HL-60/S4 treated with phorbol 12-myristate 13-acetate at 8.2 ng/mL for 4 days and 3 days (cell line): Measurements from ENCODE around the gene SHROOM3.
"Not testable (repeated sequence)": the region's sequence is repeated elsewhere in the genome, so short reads cannot be mapped to it uniquely, and the experiment has no call there.

Experiments
- in situ Hi-C: fragments of 300-500 bp; cut with MboI; formaldehyde crosslinking; loops from 2 replicates; pipeline ENCODE4 v1.15.0; 2022; ENCODE audit warnings: low sequenced_read_pairs

Gene SHROOM3

DNA sequence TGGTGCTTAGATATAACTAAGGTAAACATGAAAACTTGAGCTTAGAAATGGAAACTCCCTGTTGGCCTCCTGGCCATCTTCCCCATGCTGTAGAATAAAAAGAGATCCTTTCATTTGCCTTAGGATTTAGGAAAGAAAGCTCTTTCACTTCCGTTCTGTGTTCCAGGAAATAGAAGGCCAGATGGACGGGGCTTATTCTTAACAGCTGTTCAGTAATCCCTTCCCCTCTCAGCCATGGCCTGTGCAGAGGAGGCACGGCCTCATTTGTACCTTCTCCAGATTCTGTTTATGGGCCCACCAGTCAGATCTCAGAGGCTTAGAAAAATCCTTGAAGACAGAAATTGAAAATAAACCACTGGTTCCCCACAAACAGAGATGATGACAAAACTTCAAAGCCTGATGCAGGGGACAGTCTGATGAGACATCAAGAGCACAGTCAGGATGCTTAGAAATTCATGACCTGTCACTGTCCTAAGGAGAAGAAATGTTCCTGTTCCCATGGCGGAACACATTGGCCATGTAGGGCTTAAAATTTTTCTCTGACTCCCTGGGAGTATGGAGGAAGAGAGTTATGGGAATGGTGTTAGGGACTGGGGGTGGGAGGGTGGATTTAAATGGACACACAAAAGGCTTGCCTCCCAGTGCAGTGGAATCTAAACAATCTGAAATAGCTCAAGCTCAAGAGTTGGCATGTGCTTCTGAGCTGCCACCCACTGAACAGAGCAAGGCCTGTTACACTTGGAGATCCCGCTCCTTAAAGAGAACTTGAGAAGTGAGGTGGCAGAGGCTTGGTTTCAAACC is 274.1 kb downstream of the SHROOM3 start:
- in situ Hi-C loops: no loop called here

DNA sequence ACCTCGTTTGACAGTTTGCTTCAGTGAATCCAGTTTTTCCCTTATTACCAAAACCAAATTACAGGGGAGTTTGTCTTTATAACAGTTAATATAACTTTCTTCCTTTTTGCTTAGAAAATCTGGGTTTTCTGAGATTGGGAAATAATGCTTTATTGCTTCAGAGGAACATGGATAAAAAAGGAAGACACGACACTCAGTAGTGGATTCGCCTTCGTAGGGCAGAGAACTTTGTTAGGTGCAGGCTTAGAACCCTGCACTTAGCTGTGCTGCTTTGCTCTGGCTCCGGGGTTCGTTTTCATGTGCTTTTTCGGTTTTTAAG is 274.7 kb downstream of the SHROOM3 start:
- in situ Hi-C loops: no loop called here

DNA sequence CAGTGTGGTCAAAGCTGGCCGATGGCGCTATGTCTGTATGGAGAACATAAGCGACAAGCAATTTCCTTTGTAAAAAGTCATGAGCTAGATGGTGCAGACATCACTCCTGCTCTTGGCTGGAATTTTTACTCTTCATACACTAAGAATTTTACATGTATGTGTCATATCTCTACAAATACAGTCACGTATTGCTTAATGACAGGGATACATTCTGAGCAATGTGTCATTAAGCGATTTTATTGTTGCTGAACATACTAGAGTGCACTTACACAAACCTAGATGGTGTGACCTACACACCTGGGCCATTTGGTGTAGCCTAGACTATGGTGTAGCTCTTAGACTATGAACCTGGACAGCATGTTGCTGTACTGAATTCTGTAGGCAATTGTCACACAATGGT is 277.5 kb downstream of the SHROOM3 start:
- in situ Hi-C loops: no loop called here

DNA sequence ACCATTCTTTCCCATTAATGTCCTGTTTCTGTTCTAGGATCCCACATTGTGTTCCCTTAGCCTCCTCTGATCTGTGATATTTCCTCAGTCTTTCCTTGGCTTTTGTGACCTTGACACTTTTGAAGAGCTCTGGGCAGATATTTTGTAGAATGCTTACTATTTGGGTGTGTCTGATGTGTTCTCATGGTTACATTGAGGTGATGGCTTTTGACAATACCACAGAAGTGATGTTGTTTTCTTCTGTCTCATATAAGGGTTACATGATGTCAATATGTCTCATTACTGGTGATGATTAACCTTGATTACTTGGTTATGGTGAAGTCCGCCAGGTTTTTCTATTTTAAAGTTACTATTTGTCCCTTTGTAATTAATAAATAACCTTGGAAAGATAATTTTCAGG is 279.2 kb downstream of the SHROOM3 start:
- in situ Hi-C loops: no loop called here

DNA sequence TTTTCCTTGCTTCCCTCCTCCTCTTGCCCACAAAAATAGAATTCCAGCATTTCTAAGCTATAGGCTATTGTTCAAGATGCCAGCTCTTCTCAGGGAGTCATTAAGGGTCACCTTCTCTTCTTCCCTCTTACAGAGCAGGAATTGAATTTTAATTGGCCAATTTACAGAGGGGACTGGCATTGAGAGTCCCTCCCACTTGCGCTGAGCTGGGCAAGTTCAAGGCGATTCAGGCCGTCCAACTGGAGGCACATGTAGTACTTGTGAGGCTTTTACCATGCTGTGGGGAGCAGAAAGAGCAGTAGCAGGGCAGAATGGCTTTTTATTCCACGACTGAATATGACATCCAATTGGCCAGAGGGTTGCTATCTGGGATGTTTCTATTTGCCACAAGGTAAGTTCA is 281.0 kb downstream of the SHROOM3 start:
- in situ Hi-C loops: no loop called here

DNA sequence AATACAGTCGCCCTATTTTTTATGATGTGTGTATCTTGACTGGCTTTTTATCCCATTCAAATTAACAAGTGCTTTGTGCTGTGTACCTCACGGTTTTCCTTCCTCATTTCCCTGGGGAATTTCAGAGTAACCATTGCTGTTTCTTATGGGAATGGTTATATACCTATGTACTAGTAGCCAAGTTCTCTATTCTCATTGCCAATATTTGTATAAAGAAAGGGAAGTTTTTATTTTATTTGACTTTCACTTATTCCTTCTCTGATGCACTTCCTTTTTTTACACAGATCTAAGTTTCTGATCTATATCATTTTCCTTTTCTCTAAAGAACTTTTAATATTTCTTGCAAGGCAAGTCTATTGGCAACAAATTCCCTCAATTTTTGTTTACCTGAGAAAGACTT is 281.6 kb downstream of the SHROOM3 start:
- in situ Hi-C loops: no loop called here

DNA sequence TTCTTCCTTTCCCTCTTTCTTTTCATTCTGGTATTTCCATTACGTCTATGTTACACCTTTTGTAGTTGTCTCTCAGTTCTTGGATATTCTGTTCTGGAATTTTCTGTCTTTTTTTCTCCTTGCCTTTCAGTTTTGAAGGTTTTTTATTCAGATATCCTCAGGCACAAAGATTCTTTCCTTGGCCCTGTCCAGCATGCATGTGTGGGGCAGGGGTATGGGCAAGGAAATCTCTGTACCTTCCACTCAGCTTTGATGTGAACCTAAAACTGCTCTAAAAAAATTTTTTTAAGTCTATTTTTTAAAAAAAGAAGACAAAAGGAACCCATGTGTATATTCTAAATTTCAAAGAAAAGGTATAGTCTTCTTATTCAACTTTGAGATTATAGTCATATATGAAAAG is 282.4 kb downstream of the SHROOM3 start:
- in situ Hi-C loops: no loop called here

DNA sequence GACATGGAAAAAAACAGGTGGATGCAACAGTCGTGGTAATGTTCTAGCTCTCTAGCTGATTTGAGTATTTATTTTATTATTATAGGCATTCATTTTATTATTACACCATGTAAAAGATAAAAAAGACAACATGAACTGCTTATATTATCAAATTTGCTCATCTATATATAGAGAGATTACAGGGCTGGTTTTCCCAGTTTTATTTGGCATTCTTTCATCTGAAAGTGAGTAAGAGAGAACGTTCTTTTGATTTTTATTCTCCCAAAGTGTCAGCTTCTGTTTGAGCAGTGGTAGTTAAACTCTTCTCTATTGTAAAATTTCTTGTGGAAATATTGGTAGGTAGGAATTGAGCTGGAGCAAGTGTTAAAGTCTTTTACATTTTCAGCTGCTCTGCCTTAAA is 283.0 kb downstream of the SHROOM3 start:
- in situ Hi-C loops: no loop called here

DNA sequence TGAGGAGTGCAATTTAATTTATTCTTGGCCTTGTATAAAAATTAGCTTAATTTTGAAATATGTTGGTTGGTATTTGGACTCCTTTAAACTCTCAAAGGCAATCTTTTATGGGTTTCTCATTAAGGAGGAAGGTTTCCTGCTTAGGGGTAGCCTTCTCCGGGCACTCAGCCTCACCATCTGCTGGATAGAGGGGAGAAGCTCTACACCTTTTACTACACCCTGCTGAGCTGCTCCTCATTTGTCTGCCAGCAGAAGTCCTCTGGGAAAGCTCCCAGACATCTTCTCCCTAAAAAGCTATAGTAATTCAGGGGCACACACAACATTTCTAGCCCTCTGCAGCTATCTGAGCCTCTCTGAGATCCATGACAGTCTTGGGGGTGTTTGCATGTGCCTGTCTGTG is 283.8 kb downstream of the SHROOM3 start:
- in situ Hi-C loops: no loop called here

DNA sequence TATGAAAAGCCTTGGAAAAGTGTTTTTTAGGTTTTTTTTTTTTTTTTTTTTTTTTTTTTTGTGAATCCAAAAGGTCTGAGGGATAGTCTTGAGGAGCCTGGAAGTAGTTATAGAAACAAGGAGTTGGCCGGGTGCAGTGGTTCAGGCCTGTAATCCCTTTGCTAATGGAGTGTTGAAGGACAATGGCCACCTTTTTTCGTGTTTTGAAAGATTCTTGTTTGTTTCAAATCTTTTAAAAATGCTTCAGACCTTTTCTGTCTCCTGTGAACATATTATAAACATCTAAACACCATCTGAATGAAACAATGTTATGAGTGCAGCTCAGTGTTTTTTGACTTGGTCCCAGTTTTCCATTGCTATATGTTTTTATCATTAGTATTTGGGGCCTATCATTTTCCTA is 285.1 kb downstream of the SHROOM3 start:
- in situ Hi-C loops: no loop called here

DNA sequence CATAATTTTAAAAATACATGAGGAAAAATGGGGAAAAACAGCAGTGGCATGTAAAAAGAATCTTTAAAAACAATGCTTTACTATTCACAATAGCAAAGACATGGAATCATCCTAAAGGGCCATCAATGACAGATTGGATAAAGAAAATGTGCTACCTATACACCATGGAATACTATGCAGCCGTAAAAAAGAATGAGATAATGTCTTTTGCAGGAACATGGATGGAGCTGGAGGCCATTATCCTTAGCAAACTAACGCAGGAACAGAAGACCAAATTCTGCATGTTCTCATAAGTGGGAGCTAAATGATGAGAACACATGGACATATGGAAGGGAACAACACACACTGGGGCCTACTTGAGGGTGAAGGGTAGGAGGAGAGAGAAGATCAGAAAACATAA is 287.1 kb downstream of the SHROOM3 start:
- in situ Hi-C loops: not testable (repeated sequence)

DNA sequence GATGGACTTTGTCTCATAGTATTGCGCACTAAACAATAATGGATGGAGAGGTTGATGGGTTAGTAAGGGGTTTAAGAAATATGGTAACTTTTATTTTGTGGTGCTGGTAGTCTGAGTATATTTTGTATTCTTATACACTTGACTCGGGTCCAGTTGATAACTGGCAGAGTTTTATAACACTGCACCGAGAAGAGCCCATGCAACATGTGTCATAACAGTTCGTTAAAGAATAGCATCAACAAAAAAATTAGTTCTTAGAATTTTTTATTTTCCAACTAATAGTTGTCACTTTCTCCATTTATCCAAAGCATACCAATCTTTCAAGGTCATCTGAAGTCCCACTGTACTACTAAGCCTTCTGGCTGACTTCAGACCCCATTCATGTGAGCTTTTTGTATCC is 287.8 kb downstream of the SHROOM3 start:
- in situ Hi-C loops: no loop called here

DNA sequence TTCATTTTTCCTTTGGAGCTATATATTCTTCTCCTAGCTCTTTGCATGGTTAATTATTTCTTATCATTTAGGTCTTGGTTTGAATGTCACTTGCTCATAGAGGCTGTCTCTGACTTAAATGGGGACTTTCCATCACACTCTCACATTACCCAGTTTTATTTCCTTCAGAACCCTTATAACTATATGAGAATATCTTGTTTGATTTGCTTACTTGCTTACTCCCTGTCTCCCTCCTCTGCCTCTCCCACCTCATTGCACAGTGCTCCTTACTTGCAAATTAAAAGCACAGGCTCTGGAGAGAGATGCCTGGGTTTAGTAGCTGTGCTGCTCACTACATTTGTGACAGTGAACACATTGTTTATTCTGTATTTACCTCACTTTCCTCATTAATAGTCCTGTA is 288.3 kb downstream of the SHROOM3 start:
- in situ Hi-C loops: no loop called here

DNA sequence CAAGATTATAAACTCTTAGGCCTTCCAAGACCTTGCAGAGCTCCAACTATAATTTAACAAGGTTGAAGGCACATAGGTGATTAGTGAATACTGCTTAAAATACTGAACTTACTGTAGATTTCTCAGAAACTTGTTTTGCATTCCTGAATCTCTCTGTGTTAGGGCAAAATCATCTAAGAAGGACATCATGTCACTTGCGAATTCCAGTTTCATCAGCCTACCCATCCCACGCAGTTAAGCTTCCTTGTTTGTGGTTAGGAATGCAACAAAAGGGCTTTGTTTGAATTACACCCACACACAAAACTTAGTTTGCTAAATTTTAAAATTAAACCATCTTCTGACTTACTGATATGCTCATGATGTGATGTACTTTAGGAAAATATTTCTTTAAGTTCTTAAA is 288.9 kb downstream of the SHROOM3 start:
- in situ Hi-C loops: no loop called here

DNA sequence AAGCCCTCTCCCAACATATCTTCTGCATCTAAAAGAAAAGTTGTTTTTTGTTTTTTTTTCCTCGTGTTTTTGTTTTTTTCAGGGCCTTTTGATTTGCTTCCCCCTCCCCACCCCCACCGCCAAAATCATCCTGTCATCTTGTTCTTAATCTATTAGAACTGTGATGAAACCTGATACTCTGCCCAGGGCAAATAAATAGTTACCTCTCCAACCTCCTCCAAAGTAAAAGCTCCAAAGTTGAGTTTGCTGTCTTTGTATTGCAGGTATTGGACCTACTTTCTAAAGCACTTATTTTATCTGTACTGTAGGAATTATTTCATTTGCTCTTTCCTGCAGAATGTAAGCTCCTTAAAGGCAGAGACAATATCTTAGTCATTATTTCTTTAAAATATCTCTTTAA is 290.0 kb downstream of the SHROOM3 start:
- in situ Hi-C loops: no loop called here

DNA sequence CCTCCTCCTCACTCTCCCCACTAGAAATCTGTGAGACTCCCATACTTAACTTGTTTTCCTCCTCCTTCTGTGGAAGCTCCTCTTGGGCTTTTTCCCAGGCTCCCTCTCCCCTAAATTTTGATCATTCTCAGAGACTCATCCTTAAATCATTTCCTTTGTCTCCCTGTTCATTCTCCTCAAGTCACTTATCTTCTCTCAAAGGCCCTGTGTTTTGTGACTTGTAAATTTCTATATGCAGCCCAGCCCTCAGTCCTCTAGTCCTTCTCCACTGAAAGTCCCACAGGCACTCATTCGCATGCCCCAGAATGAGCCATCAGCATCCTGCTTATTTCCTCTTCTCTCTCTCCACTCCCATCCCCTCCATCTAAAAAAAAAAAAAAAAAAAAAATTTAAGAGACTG is 291.1 kb downstream of the SHROOM3 start:
- in situ Hi-C loops: no loop called here

DNA sequence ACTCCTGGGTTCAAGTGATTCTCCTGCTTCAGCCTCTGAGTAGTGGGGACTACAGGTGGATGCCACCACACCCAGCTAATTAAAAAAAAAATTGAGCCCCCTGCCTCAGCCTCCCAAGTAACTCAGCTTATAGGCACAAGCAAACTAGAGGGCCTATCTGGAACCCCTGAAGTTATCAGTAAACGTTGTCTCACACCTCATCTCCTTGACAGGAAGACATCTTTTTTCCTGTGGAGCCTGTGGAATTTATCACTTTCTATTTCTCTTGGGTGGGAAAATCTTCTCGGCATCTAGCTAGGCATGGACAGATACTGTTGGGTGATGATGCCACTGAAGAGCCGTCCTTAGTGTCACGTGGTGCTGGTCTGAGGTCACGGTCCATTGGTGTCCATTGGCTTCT is 291.6 kb downstream of the SHROOM3 start:
- in situ Hi-C loops: no loop called here

DNA sequence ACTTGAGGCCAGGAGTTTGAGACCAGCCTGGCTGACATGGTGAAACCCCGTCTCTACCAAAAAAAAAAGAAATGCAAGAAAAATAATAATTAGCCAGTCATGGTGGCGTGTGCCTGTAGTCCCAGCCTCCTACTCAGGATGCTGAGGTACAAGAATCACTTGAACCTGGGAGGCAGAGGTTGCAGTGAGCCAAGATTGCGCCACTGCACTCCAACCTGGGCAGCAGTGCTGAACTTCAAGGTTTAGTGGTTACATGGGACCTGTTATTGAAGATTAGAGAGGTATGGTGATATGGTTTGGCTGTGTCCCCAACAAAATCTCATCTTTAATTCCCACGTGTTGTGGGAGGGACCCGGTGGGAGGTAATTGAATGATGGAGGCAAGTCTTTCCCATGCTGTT is 292.9 kb downstream of the SHROOM3 start:
- in situ Hi-C loops: not testable (repeated sequence)

DNA sequence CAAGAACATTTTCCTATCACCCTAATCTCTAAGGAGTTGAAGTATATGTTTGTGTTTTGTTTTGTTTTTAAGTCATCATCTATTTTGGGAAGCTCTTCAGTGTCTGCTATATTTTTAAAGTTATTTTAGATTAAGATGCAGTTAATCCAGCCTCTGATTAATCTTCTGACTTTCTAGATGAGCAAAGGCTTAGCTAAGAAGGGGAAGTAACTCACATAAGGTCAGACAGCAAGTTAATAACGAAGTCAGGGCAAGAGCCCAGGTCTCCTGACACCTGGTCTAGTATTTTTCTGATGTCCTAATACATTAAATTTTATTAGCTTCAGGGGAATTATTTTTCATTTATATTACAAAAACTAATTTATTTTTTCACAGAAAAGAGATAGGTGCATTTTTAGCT is 294.4 kb downstream of the SHROOM3 start:
- in situ Hi-C loops: no loop called here

DNA sequence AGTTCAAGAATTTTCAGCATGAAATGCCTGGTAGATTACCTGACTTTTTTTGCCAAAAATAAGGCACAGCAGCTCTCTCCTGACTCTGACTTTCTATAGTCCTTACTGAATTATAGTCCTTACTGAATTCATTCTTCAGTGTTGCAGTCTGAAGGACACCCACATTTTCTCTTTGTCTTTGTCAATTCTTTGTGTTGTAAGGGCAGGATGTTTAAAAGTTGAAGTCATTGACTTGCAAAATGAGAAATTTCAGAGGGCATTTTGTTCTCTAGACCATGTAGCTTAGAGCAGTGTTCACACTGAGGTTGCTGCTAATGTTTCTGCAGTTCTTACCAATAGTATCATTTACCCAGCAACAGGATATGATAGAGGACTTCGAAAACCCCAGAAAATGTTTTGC is 295.0 kb downstream of the SHROOM3 start:
- in situ Hi-C loops: no loop called here

DNA sequence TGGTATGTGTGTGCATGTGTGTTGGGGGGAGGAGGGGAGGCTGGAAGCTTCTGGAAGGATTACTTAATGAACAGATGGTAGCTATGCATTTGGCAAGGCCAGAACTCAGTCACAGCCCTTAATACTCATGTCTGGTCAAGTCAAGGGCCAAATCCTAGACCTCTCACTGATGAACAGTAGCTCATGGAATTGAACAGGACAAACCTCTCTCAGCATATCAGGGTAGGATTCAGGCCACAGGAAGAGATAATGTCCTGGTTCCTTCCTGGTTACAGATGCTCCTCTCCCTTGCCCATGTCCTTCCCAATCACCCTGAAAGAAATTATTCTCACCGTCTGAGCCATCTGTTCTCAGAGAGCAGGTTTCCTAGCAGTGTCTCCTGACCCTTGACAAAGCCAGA is 297.2 kb downstream of the SHROOM3 start:
- in situ Hi-C loops: no loop called here

DNA sequence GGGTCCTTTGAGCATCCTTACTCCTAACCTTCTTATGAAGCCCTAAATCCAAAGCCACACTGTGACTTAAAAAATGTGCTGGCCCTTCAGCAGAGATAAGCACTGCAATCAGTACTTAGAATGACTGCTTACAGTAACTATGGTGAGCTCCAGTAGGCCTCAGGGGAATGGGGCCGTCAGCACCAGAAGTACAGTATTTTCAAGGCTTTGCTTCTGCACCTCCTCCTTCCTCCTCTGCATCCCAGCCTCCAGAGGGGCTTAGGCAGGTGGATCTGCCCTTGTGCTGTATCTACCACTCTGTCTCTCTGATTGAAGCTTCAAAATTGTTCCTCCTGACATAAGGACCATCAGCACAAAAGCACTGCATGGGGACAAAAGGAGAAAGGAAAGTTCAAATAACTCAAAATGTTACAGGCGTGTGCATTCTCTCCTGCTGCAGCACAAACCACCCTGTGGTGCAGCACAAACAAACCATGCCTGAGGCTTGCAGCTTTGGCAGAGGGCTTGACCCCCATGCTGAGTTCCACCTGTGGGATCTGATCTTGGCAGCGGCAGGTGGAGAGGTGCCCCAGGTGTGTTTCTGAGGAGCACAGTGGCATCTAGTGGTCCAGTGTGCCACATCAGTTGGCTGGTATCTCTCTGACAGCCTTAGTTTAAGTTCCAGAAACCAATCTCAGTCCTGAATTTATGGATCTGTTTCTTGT is 298.2 kb downstream of the SHROOM3 start:
- in situ Hi-C loops: no loop called here

DNA sequence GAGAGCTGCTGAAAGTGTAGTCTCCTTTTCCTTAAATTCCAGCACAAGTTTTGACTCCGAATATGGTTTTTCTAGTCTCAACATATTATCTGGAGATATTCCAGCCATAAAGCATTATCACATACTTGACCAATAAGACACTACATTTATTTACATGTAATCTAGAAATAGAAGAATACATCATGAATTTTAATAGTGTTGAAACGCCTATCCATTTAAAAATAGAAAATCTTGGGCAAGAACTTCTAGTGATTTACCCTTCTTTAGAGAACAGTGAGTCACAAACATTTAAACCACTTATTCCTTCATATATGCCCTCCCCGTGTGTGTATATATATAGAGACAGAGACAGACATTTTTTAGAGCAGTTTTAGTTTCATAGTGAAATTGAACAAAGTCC is 301.4 kb downstream of the SHROOM3 start:
- in situ Hi-C loops: no loop called here
